ENCODE results near the gene IGFL2.
"Not testable (repeated sequence)": the region's sequence is repeated elsewhere in the genome, so short reads cannot be mapped to it uniquely, and the experiment has no call there.

Gene IGFL2

DNA sequence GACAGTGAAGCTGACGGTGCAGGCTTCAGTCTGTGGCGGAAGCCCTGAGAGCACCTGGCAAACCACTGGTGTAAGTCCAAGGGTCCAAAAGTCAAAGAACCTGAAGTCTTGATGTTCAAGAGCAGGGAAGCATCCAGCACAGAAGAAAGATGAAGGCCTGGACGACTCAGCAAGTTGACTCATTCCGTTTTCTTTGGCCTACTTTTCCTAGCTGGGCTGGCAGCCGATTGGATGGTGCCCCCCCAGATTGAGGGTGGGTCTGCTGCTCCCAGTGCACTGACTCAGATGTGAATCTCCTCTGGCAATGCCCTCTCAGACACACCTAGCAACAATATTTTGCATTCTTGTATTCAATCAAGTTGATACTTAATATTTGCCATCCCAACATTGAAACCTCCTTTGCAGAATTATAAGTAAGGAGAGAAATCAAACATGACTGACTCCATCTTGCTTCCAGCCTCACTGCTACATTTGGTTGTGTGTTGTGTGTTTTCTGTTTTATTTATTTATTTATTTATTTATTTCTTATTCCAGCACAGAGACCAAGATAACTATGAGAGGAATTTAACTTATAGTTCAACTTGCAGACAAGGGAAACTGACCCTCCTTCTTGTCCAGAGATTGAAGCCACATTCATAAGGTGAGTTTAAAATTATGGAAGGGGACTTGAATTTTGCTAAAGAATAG is 32.8 kb downstream of the IGFL2 start:
- Histone ChIP-seq H3K27ac (no peak overlapping the region), H3K4me3 (no peak overlapping the region)
- TF ChIP-seq, protein P1, sequence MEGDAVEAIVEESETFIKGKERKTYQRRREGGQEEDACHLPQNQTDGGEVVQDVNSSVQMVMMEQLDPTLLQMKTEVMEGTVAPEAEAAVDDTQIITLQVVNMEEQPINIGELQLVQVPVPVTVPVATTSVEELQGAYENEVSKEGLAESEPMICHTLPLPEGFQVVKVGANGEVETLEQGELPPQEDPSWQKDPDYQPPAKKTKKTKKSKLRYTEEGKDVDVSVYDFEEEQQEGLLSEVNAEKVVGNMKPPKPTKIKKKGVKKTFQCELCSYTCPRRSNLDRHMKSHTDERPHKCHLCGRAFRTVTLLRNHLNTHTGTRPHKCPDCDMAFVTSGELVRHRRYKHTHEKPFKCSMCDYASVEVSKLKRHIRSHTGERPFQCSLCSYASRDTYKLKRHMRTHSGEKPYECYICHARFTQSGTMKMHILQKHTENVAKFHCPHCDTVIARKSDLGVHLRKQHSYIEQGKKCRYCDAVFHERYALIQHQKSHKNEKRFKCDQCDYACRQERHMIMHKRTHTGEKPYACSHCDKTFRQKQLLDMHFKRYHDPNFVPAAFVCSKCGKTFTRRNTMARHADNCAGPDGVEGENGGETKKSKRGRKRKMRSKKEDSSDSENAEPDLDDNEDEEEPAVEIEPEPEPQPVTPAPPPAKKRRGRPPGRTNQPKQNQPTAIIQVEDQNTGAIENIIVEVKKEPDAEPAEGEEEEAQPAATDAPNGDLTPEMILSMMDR (IDR thresholded peaks at IDR 0.05), result no peak
- no peak for DNase-seq (ENCODE audit: low spot score)

DNA sequence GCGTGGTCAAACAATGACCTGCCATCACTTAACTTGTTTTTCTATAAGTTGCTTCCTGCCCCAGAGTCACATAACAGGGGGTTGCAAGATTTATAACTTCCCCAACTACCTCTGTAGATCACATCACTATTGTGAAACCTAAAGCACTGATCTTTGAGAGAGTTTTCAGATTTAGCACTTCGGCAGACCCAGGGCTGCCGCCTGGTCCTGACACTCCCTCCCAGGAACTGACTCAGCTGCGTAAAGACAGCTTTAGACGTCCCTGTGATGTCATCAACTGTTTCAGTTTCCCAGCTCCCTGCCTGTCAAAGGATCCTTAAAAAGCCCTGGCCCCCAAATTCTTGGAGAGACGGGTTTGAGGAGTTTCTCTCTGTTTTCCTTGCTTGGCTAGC is 33.3 kb downstream of the IGFL2 start:
- TF ChIP-seq, protein P1 (IDR thresholded peaks at IDR 0.05), result no peak
- no peak for DNase-seq (ENCODE audit: low spot score)
- Histone ChIP-seq H3K4me3 (no peak overlapping the region), H3K27ac (no peak overlapping the region)

DNA sequence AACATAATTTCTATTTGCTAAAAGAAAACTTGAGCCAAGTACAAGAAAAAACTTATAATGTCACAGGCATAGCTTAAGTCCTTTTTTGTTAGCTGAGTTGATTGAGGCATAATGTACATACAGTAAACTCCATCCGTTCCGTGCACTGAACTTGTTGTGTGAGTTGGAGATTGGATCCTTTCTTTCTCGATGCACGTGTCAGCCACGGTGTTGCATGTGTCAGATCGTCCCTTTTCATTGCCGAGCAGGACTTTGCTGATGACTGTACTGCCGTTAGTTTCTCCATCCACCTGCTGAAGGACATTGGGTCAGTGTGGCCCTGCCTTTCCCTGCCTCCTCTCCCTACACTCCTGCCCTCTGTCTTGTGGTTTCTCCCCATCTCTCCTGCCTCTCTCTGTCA is 34.4 kb downstream of the IGFL2 start:
- H3K27ac ChIP-seq, result no peak overlapping the region
- no peak for DNase-seq (ENCODE audit: low spot score)
- TF ChIP-seq, protein P1 (IDR thresholded peaks at IDR 0.05), result no peak

DNA sequence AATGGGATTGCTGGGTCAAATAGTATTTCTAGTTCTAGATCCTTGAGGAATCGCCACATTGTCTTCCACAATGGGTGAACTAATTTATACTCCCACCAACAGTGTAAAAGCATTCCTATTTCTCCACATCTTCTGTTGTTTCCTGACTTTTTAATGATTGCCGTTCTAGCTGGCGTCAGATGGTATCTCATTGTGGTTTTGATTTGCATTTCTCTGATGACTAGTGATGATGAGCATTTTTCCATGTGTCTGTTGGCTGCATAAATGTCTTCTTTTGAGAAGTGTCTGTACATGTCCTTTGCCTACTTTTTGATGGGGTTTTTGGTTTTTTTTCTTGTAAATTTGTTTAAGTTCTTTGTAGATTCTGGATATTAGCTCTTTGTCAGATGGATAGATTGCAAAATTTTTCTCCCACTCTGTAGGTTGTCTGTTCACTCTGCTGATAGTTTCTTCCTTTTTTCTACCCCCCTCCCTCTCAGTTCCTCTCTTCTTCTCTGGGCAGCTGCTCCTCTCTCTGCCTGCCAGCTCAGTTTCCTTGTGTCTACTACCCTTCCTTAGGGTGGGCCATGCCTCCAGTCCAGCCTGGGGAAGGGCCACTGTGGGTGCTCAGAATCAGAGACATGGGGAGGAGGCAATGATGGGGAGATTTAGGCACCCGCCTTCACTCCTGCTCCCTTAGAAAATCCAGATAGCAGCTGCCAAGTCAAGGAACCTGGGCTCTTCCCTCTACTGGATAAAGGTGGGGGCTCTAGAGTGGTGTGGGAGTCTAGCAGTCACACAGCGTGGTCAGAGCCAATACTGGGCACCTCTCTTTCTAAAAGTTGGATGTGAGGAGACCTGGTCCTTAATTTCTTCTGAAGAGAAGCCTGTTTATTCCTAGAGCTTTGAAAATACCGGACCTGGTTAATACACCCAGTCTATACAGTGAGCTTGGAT is 37.0 kb downstream of the IGFL2 start:
- H3K4me3 ChIP-seq; H3K27ac ChIP-seq; DNase-seq (ENCODE audit: low spot score): not testable (repeated sequence)

More for the DNA sequence above, 34.4 kb downstream of the IGFL2 start:
- no peak overlapping the region for H3K4me3 ChIP-seq

DNA sequence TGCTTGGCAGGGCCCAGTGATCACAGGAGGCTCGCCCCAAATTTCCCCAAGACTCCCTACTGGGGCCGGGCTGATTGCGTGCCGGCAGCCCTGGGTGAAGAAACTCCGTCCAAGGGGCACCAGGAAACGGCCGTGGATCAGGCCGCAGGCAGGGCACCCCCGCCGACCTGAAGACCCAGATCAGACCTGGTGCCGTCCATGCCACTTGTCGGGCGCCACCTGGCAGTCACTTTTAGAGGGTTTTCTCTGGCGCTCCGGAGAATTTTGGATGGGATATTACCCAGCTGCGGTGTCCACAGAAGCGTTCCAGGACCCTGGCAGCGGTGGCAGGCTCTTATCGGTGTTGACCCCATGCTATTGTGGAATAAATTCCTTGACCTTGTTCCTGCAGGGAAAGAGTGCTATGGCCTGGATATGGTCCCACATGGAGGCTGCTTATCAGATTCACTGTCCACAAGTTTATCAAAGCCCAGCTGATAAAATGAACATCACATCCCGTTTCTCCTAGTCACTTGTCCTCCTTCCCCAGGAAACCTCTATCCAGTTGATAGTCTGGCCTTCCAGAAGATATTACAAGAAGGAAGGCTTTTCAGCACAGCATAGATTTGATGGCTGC is 38.2 kb downstream of the IGFL2 start:
- DNase-seq (ENCODE audit: low spot score), result no peak

DNA sequence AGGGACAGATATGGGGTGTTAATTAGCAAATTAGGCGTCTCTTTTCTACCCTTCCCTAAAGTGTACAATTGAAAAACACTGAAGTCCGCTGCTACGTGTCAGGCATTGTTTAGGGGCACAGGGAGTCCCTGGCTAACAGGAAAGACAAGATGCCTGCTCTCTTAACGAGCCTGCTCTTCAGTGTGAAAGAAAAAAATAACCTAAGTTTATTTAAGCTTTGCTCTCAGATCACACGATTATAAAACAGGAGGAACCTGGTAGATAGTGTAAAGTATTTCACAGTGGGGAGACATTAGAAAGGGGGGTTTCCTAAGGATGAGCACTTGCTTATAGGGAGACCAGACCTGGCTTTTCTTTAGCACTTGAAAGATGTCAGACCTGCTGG is 38.7 kb downstream of the IGFL2 start:
- Histone ChIP-seq H3K27ac (no peak overlapping the region), H3K4me3 (no peak overlapping the region)
- no peak for DNase-seq (ENCODE audit: low spot score)
- TF ChIP-seq, protein P1 (IDR thresholded peaks at IDR 0.05), result no peak

More for the DNA sequence above, 38.2 kb downstream of the IGFL2 start:
- H3K4me3 ChIP-seq, result no peak overlapping the region
- H3K27ac ChIP-seq, result no peak overlapping the region
- TF ChIP-seq, protein P1 (IDR thresholded peaks at IDR 0.05), result no peak
